Measurements from ENCODE around the gene DBX1. TPM values are rescaled to one million over a fixed set of nuclear protein-coding genes. Genes with fewer than 3 reads are reported as not detected.
A peak's percentile ranks its signal among the peaks of the same experiment; 100 is the strongest.

DBX1 gene
- total RNA-seq, 2 donors from 2014 or later = not detected

DNA sequence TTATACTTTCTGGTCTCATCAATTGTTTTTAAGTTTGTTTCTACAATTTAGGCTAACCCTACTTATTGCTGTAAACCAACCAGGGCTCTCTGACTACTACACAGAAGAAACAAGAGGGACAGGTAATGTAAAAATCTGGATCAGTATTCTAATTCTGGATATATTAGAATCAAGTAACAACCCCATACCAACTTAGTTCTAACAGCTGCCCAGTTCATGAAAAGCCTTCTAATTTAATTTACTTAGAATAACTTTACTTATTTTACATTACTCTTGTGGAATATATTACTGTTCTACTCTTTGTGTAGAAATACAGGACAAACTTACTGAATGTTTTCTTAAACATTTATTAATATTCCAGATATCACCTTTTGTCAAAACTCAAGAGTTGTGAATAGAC is 45.5 kb upstream of the DBX1 start:
- H3K9me3 Mint-ChIP-seq = peaks cover 7% of the 10 kb centered on the region
- Histone ChIP-seq H3K9me3 (ENCODE audit: control insufficient read depth, low read length) (peaks cover 7% of the 10 kb centered on the region), H3K4me1 (ENCODE audit: control insufficient read depth, insufficient read depth, low read length) (no peaks in the 10 kb centered on the region), H3K4me3 (ENCODE audit: low read length) (no peak overlapping the region), H3K36me3 (ENCODE audit: control insufficient read depth, insufficient read depth, low read length) (no peaks in the 10 kb centered on the region), H3K27ac (ENCODE audit: low read depth, low read length) (no peak overlapping the region), H3K9ac (ENCODE audit: extremely low read depth, low read length, poor library complexity, severe bottlenecking) (no peak overlapping the region), H3K27me3 (ENCODE audit: control insufficient read depth, insufficient read depth, low read length, poor library complexity, severe bottlenecking) (peaks cover 46% of the 10 kb centered on the region)
- H3K4me3 Mint-ChIP-seq = no peak overlapping the region
- no peak for DNase-seq
- H3K27ac Mint-ChIP-seq = no peak overlapping the region
- peaks cover 19% of the 10 kb centered on the region for H3K4me1 Mint-ChIP-seq
- H3K27me3 Mint-ChIP-seq (ENCODE audit: insufficient read depth) = peaks cover 86% of the 10 kb centered on the region
- no peaks in the 10 kb centered on the region for H3K36me3 Mint-ChIP-seq (ENCODE audit: low read depth)
- TF ChIP-seq, protein P1, sequence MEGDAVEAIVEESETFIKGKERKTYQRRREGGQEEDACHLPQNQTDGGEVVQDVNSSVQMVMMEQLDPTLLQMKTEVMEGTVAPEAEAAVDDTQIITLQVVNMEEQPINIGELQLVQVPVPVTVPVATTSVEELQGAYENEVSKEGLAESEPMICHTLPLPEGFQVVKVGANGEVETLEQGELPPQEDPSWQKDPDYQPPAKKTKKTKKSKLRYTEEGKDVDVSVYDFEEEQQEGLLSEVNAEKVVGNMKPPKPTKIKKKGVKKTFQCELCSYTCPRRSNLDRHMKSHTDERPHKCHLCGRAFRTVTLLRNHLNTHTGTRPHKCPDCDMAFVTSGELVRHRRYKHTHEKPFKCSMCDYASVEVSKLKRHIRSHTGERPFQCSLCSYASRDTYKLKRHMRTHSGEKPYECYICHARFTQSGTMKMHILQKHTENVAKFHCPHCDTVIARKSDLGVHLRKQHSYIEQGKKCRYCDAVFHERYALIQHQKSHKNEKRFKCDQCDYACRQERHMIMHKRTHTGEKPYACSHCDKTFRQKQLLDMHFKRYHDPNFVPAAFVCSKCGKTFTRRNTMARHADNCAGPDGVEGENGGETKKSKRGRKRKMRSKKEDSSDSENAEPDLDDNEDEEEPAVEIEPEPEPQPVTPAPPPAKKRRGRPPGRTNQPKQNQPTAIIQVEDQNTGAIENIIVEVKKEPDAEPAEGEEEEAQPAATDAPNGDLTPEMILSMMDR (conservative IDR thresholded peaks at IDR 0.05) = no peak

DNA sequence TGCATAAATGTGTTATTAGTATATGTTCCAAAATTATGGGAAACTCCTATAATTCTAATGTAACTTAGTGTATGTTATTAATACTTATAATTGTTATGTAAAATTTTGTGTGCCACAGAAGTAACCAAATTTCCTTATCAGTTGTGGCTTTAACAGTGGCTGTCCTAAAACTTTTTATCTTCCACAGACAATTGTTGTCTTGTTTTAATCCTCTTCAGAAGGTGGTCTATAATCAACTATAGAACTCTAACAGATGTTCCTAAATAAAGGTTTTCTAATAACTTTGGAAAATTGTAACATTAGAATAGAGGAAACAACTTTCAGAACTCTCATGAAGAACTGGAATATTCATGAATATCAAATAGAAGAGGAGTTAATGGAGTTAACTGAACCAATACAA is 44.4 kb upstream of the DBX1 start:
- no peak overlapping the region for H3K9ac ChIP-seq (ENCODE audit: extremely low read depth, low read length, poor library complexity, severe bottlenecking)
- no peak overlapping the region for H3K27ac Mint-ChIP-seq
- H3K36me3 ChIP-seq (ENCODE audit: control insufficient read depth, insufficient read depth, low read length) = no peaks in the 10 kb centered on the region
- TF ChIP-seq, protein P1 (conservative IDR thresholded peaks at IDR 0.05) = no peak
- H3K27ac ChIP-seq (ENCODE audit: low read depth, low read length) = no peak overlapping the region
- H3K4me3 Mint-ChIP-seq = no peak overlapping the region
- H3K9me3 Mint-ChIP-seq = peaks cover 7% of the 10 kb centered on the region
- DNase-seq = no peak
- peaks cover 7% of the 10 kb centered on the region for H3K9me3 ChIP-seq (ENCODE audit: control insufficient read depth, low read length)
- peaks cover 49% of the 10 kb centered on the region for H3K27me3 ChIP-seq (ENCODE audit: control insufficient read depth, insufficient read depth, low read length, poor library complexity, severe bottlenecking)
- no peaks in the 10 kb centered on the region for H3K4me1 ChIP-seq (ENCODE audit: control insufficient read depth, insufficient read depth, low read length)
- peaks cover 19% of the 10 kb centered on the region for H3K4me1 Mint-ChIP-seq
- H3K36me3 Mint-ChIP-seq (ENCODE audit: low read depth) = no peaks in the 10 kb centered on the region
- H3K27me3 Mint-ChIP-seq (ENCODE audit: insufficient read depth) = peaks cover 87% of the 10 kb centered on the region
- H3K4me3 ChIP-seq (ENCODE audit: low read length) = peak overlapping the region; percentile 5

DNA sequence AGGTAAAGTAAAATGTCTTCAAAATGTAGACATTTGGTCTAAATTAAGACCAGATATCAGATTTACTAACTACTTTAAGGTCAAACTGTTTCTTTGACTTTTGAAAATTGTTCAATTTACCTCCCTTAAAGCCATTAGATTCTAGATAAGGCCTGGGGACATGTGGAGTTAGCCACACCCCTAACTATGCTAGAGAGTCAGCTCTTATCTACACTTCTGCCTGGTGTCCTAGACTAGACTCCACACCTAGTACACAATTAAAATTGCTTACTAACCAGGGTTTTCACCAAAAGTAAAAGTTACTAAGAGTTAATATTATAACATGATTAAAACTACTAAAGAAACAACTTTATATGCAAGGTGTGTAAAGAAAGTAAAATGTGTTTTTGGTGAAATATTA is 43.6 kb upstream of the DBX1 start:
- Histone ChIP-seq H3K36me3 (ENCODE audit: control insufficient read depth, insufficient read depth, low read length) (no peaks in the 10 kb centered on the region), H3K4me3 (ENCODE audit: low read length) (peak overlapping the region; percentile 5), H3K9me3 (ENCODE audit: control insufficient read depth, low read length) (peaks cover 7% of the 10 kb centered on the region), H3K27ac (ENCODE audit: low read depth, low read length) (no peak overlapping the region), H3K9ac (ENCODE audit: extremely low read depth, low read length, poor library complexity, severe bottlenecking) (no peak overlapping the region), H3K4me1 (ENCODE audit: control insufficient read depth, insufficient read depth, low read length) (no peaks in the 10 kb centered on the region), H3K27me3 (ENCODE audit: control insufficient read depth, insufficient read depth, low read length, poor library complexity, severe bottlenecking) (peaks cover 46% of the 10 kb centered on the region)
- H3K36me3 Mint-ChIP-seq (ENCODE audit: low read depth) = no peaks in the 10 kb centered on the region
- H3K4me1 Mint-ChIP-seq = peaks cover 10% of the 10 kb centered on the region
- H3K27me3 Mint-ChIP-seq (ENCODE audit: insufficient read depth) = peaks cover 86% of the 10 kb centered on the region
- H3K4me3 Mint-ChIP-seq = no peak overlapping the region
- H3K27ac Mint-ChIP-seq = no peak overlapping the region
- DNase-seq = no peak
- TF ChIP-seq, protein P1 (conservative IDR thresholded peaks at IDR 0.05) = no peak
- peaks cover 7% of the 10 kb centered on the region for H3K9me3 Mint-ChIP-seq
